BLaER1 treated with 17β-estradiol and CSF1 and Interleukin-3, amounts not matched to agents 10 nM and 100 nM (cell line): ENCODE results near the gene ME3.

ENCODE experiments used
- H3K27ac ChIP-seq, 11 experiments: shearing (Covaris generic); formaldehyde crosslinking; 2 replicates each; pipeline ENCODE4 v1.8.1; 2022
- H3K27me3 ChIP-seq, 11 experiments: shearing (Covaris generic); formaldehyde crosslinking; 2 replicates each; pipeline ENCODE4 v1.8.1; 2022
- H3K36me3 ChIP-seq, 11 experiments: shearing (Covaris generic); formaldehyde crosslinking; 2 replicates each; pipeline ENCODE4 v1.8.1; 2022
- H3K4me1 ChIP-seq, 10 experiments: shearing (Covaris generic); formaldehyde crosslinking; 2 replicates each; pipeline ENCODE4 v1.8.1; 2022
- H3K4me2 ChIP-seq, 11 experiments: shearing (Covaris generic); formaldehyde crosslinking; 2 replicates each; pipeline ENCODE4 v1.8.1; 2022
- H3K4me3 ChIP-seq, 10 experiments: shearing (Covaris generic); formaldehyde crosslinking; 2 replicates each; pipeline ENCODE4 v1.8.1; 2022
- H3K9ac ChIP-seq, 11 experiments: shearing (Covaris generic); formaldehyde crosslinking; 2 replicates each; pipeline ENCODE4 v1.8.1; 2022
- H3K9me3 ChIP-seq, 11 experiments: shearing (Covaris generic); formaldehyde crosslinking; replicated peaks in 1 of 11; 2 replicates each; pipeline ENCODE4 v1.8.1; 2022
- H4K20me1 ChIP-seq, 11 experiments: shearing (Covaris generic); formaldehyde crosslinking; 2 replicates each; pipeline ENCODE4 v1.8.1; 2022
- Cebpa-rat ChIP-seq, 11 experiments: shearing (Covaris generic); IDR thresholded peaks; 2 replicates each; pipeline ENCODE4 v1.8.1; 2022

Gene ME3

GRCh38 chr11:86506235-86506634 is 166.2 kb downstream of the ME3 start:
- Histone ChIP-seq H3K9ac (no peak overlapping the region), H3K9me3 (peaks cover 0 to 6% (median under 1%) of the 10 kb centered on the region in 11 experiments; a peak in 9 of 22 replicates), H3K27me3 (no peaks in the 10 kb centered on the region), H3K36me3 (no peaks in the 10 kb centered on the region), H3K4me2 (no peak overlapping the region), H3K4me1 (peaks cover 0 to 31% (median 2%) of the 10 kb centered on the region in 10 experiments; a peak in 7 of 20 replicates), H4K20me1 (no peaks in the 10 kb centered on the region), H3K27ac (no peak overlapping the region), H3K4me3 (no peak overlapping the region)
- no peak for TF ChIP-seq Cebpa-rat (IDR thresholded peaks at IDR 0.05)

DNA sequence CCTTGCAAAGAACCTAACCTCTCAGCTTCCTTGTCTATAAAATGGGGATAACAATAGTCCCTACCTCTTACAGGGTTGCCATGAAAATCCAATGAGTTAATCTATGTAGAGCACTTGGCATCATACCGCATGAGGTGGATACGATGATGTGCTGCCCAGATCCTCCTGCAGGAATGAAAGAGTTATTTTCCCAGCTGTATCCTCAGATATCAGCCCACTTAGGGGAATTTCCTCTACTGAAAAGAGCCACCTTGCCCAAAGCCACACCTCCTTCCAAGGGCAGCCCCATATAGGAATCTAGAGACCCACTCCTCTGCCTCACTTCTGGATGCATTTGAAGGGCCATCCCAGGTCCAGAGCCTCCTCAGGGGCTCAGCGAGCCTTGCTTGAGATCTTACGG is 169.3 kb downstream of the ME3 start:
- peaks cover 0 to 21% (median 0%) of the 10 kb centered on the region in 10 experiments; a peak in 4 of 20 replicates for H3K4me1 ChIP-seq
- TF ChIP-seq Cebpa-rat (IDR thresholded peaks at IDR 0.05) = no peak
- no peak overlapping the region for H3K27ac ChIP-seq
- no peak overlapping the region for H3K9ac ChIP-seq
- peak overlapping the region in 2 of 11 experiments; percentile 41 to 53; a peak in 3 of 22 replicates for H3K4me2 ChIP-seq
- no peaks in the 10 kb centered on the region for H3K27me3 ChIP-seq
- H4K20me1 ChIP-seq = no peaks in the 10 kb centered on the region
- no peak overlapping the region for H3K4me3 ChIP-seq
- H3K36me3 ChIP-seq = no peaks in the 10 kb centered on the region
- no peaks in the 10 kb centered on the region for H3K9me3 ChIP-seq

- Histone ChIP-seq H3K9ac (no peak overlapping the region), H3K27me3 (no peaks in the 10 kb centered on the region), H3K36me3 (no peaks in the 10 kb centered on the region), H3K9me3 (no peaks in the 10 kb centered on the region), H3K4me1 (peaks cover 0 to 21% (median 0%) of the 10 kb centered on the region in 10 experiments; a peak in 4 of 20 replicates), H3K4me3 (no peak overlapping the region), H3K27ac (no peak overlapping the region), H3K4me2 (peak overlapping the region in 2 of 11 experiments; percentile 23 to 38; a peak in 2 of 22 replicates), H4K20me1 (no peaks in the 10 kb centered on the region)
- no peak for TF ChIP-seq Cebpa-rat (IDR thresholded peaks at IDR 0.05)
These were observed 170.2 kb downstream of the ME3 start for GRCh38 chr11:86502137-86502642.

DNA sequence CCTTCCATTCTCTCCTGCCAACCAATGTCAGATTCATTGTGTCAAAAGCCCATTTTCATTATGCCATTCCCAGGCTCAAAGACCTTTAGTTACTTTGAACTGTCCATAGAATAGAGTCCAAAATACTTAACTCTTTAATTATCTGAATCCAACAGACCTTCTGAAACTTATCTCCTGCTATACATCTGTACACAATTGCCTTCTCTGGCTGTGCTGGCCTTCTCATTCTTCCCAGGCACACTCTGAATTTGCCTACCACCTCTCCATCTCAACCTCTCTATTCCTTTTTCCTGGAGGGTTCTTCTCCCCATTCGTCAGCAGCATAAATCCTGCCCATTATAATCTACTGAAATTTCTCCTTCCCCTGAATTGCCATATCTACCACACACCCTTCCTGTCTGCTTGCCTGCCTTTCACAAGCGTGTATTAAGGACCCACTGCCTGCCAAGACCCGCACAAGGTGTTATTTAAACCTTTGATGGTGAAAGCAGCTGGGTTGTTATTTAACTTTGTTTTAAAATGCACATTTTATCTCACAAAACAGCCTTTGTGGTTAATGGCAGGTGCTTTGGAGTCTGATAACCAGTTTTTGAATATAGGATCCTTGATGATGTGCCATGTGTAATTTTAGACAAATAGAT is 171.8 kb downstream of the ME3 start:
- Histone ChIP-seq H3K4me3 (no peak overlapping the region), H3K4me2 (no peak overlapping the region), H3K27ac (no peak overlapping the region), H3K9ac (no peak overlapping the region), H3K4me1 (peaks cover 0 to 21% (median 0%) of the 10 kb centered on the region in 10 experiments; a peak in 4 of 20 replicates), H4K20me1 (no peaks in the 10 kb centered on the region), H3K27me3 (no peaks in the 10 kb centered on the region), H3K9me3 (no peaks in the 10 kb centered on the region), H3K36me3 (no peaks in the 10 kb centered on the region)
- TF ChIP-seq Cebpa-rat (IDR thresholded peaks at IDR 0.05) = no peak

- Histone ChIP-seq H3K27me3 (no peaks in the 10 kb centered on the region), H3K4me3 (no peak overlapping the region), H3K4me2 (no peak overlapping the region), H3K9me3 (no peaks in the 10 kb centered on the region), H3K27ac (no peak overlapping the region), H4K20me1 (no peaks in the 10 kb centered on the region), H3K4me1 (peaks cover 0 to 21% (median 0%) of the 10 kb centered on the region in 10 experiments; a peak in 4 of 20 replicates), H3K36me3 (no peaks in the 10 kb centered on the region), H3K9ac (no peak overlapping the region)
- TF ChIP-seq Cebpa-rat (IDR thresholded peaks at IDR 0.05) = no peak
These were observed 172.7 kb downstream of the ME3 start for GRCh38 chr11:86499723-86500129.

GRCh38 chr11:86497836-86498235 is 174.6 kb downstream of the ME3 start:
- H3K27ac ChIP-seq = no peak overlapping the region
- H3K4me2 ChIP-seq = no peak overlapping the region
- no peaks in the 10 kb centered on the region for H3K27me3 ChIP-seq
- H3K4me1 ChIP-seq = peaks cover 0 to 6% (median 0%) of the 10 kb centered on the region in 10 experiments; a peak in 3 of 20 replicates
- no peaks in the 10 kb centered on the region for H3K9me3 ChIP-seq
- H3K9ac ChIP-seq = no peak overlapping the region
- H3K36me3 ChIP-seq = no peaks in the 10 kb centered on the region
- no peak overlapping the region for H3K4me3 ChIP-seq
- TF ChIP-seq Cebpa-rat (IDR thresholded peaks at IDR 0.05) = no peak
- H4K20me1 ChIP-seq = no peaks in the 10 kb centered on the region

- no peaks in the 10 kb centered on the region for H3K9me3 ChIP-seq
- no peak for TF ChIP-seq Cebpa-rat (IDR thresholded peaks at IDR 0.05)
- H4K20me1 ChIP-seq = no peaks in the 10 kb centered on the region
- H3K4me2 ChIP-seq = no peak overlapping the region
- no peak overlapping the region for H3K27ac ChIP-seq
- no peak overlapping the region for H3K9ac ChIP-seq
- no peak overlapping the region for H3K4me3 ChIP-seq
- H3K36me3 ChIP-seq = no peaks in the 10 kb centered on the region
- peaks cover 0 to 1% (median 0%) of the 10 kb centered on the region in 10 experiments; a peak in 1 of 20 replicates for H3K4me1 ChIP-seq
- H3K27me3 ChIP-seq = no peaks in the 10 kb centered on the region
These were observed 175.1 kb downstream of the ME3 start for GRCh38 chr11:86497310-86497709.

DNA sequence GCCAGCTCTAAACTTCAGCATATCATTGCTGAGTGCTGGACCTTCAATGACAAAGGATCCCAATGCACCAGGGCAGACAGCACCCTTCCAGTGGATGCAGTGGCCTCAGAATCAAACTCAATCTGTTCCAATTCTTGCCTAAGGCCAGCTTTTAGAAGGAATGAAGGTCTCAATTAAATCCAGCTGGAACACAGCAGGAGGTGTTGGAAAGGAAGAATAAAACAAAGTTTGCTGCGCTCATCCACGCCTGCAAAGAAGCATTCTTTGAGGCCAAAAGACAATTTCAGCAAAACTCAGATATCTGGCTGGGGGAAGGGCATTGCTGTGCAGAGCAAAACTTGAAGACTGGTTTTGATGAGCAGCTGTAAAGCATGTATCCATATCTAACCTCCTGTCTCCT is 177.1 kb downstream of the ME3 start:
- no peaks in the 10 kb centered on the region for H3K36me3 ChIP-seq

GRCh38 chr11:86492370-86493010 is 179.9 kb downstream of the ME3 start:
- Histone ChIP-seq H3K9me3 (no peaks in the 10 kb centered on the region), H3K9ac (no peak overlapping the region), H3K36me3 (no peaks in the 10 kb centered on the region), H3K4me1 (no peaks in the 10 kb centered on the region), H3K4me2 (no peak overlapping the region), H3K27me3 (no peaks in the 10 kb centered on the region), H4K20me1 (no peaks in the 10 kb centered on the region), H3K27ac (no peak overlapping the region), H3K4me3 (no peak overlapping the region)
- no peak for TF ChIP-seq Cebpa-rat (IDR thresholded peaks at IDR 0.05)

More for the DNA sequence above, 177.1 kb downstream of the ME3 start:
- Histone ChIP-seq H4K20me1 (no peaks in the 10 kb centered on the region), H3K4me3 (no peak overlapping the region), H3K27ac (no peak overlapping the region), H3K4me1 (no peaks in the 10 kb centered on the region), H3K9ac (no peak overlapping the region), H3K27me3 (no peaks in the 10 kb centered on the region), H3K4me2 (no peak overlapping the region), H3K9me3 (no peaks in the 10 kb centered on the region)
- TF ChIP-seq Cebpa-rat (IDR thresholded peaks at IDR 0.05) = no peak
